ENCODE data around the gene TM9SF4. TPM values are rescaled to one million over a fixed set of nuclear protein-coding genes. Genes with fewer than 3 reads are reported as not detected.

Gene TM9SF4
- total and polyA plus RNA-seq, 2 of the 8 experiments (the other 6 are each of a cell fraction or from before 2014, with no cell fraction given) = 38.4 to 68.7 TPM

- H2BK5ac ChIP-seq (ENCODE audit: low read depth, low read length) = no peak overlapping the region
- H3K27me3 ChIP-seq (replicated peaks in 1 of 4; ENCODE audit: control insufficient read depth in 3 of 4, extremely low read depth in 1 of 4, insufficient read depth in 3 of 4, low read length in 3 of 4) = no peaks in the 10 kb centered on the region
- 73% methylated on average over 4 of the region's 4 CpGs; no CpG with 5 or more reads in 1 of the 2 experiments for WGBS, 2 experiments (ENCODE audit: extremely low coverage in 1 of 2, insufficient coverage in 1 of 2, insufficient read length in 1 of 2, insufficient replicate concordance in 2 of 2, low coverage in 1 of 2, low lambda C conversion rate in 2 of 2, missing lambda C conversion rate in 1 of 2)
- H2BK12ac ChIP-seq (ENCODE audit: low read depth, low read length) = no peak overlapping the region
- no peak overlapping the region for H4K8ac ChIP-seq (ENCODE audit: extremely low read depth, insufficient read depth, low read length)
- ChIA-PET CTCF (ENCODE audit: partially characterized antibody) (interaction anchor here (1.0 to 4.5 kb wide), 2 partner anchors 8 to 20 kb away, joined by 4 to 31 read pairs; no protein-coding TSS in a partner anchor), POLR2A (ENCODE audit: partially characterized antibody) (interaction anchor here (0.6 kb wide), 1 partner anchor 26 kb away, joined by 3 read pairs; no protein-coding TSS in a partner anchor)
- DNase-seq (ENCODE audit: low read depth in 1 of 2, low spot score in 2 of 2) (no peak), FAIRE-seq (no peak)
- no peak overlapping the region for H4K5ac ChIP-seq (ENCODE audit: insufficient read length, low read depth, low read length)
- no peak overlapping the region for H4K91ac ChIP-seq (replicated peaks; ENCODE audit: insufficient read length, low read length)
- H3K9me3 ChIP-seq (ENCODE audit: insufficient read depth in 2 of 2, low read depth in 1 of 2, low read length in 1 of 2) = no peaks in the 10 kb centered on the region
- no peaks in the 10 kb centered on the region for H3K23me2 ChIP-seq (ENCODE audit: low read depth, low read length)
- H3K79me1 ChIP-seq (ENCODE audit: low read depth, low read length) = no peaks in the 10 kb centered on the region
- H3K9ac ChIP-seq (replicated peaks in 1 of 4; ENCODE audit: extremely low read depth in 1 of 4, low read depth in 3 of 4, low read length in 3 of 4) = no peak overlapping the region
- no peaks in the 10 kb centered on the region for H4K20me1 ChIP-seq (replicated peaks in 1 of 2; ENCODE audit: control insufficient read depth in 1 of 2, insufficient read depth in 2 of 2, low read length in 2 of 2)
- no peak overlapping the region for H3K4me2 ChIP-seq (ENCODE audit: insufficient read depth in 1 of 2, low read depth in 2 of 2, low read length in 2 of 2)
- no peak overlapping the region for H2AFZ ChIP-seq (ENCODE audit: low read length)
- no peak overlapping the region for H3K18ac ChIP-seq (ENCODE audit: extremely low read depth, low read length)
- H3K4me3 ChIP-seq (ENCODE audit: extremely low read depth in 1 of 4, insufficient read depth in 2 of 4, low read depth in 3 of 4, low read length in 4 of 4) = no peak overlapping the region
- no peak overlapping the region for H3K56ac ChIP-seq (replicated peaks; ENCODE audit: insufficient read length, low read depth, low read length)
- no peak overlapping the region for H3K14ac ChIP-seq (ENCODE audit: insufficient read length)
- H3K27ac ChIP-seq (ENCODE audit: low read depth, low read length) = no peak overlapping the region
- H2BK20ac ChIP-seq (ENCODE audit: low read length) = no peak overlapping the region
- H2BK15ac ChIP-seq (ENCODE audit: low read length) = no peak overlapping the region
- H3K4me1 ChIP-seq (replicated peaks in 1 of 4; ENCODE audit: control insufficient read depth in 3 of 4, insufficient read depth in 4 of 4, low read length in 3 of 4) = peaks cover 0 to 3% (median 0%) of the 10 kb centered on the region in 4 experiments; a peak in 2 of 7 replicates
- no peak overlapping the region for H2BK120ac ChIP-seq (replicated peaks; ENCODE audit: low read depth, low read length)
- H2AK5ac ChIP-seq (ENCODE audit: low read depth, low read length) = no peak overlapping the region
- no peak overlapping the region for H3K4ac ChIP-seq (replicated peaks; ENCODE audit: insufficient read length, low read depth, low read length)
- H3K79me2 ChIP-seq (ENCODE audit: control insufficient read depth in 1 of 2, insufficient read depth in 2 of 2, low read length in 2 of 2) = no peaks in the 10 kb centered on the region
- no peak overlapping the region for H3K23ac ChIP-seq (ENCODE audit: insufficient read length)
- no peaks in the 10 kb centered on the region for H3K36me3 ChIP-seq (ENCODE audit: control insufficient read depth in 2 of 4, insufficient read depth in 4 of 4, low read length in 3 of 4)
- TF ChIP-seq RNF2 (IDR thresholded peaks at IDR 0.05; ENCODE audit: borderline replicate concordance, low read depth, low read length, missing control alignments, poor library complexity, severe bottlenecking) (no peak), ATF2 (IDR thresholded peaks at IDR 0.05; ENCODE audit: low read length) (no peak), KDM1A (IDR thresholded peaks at IDR 0.05; ENCODE audit: borderline replicate concordance, low read length) (no peak), SRF (IDR thresholded peaks at IDR 0.05; ENCODE audit: low read depth, low read length) (no peak), ASH2L (IDR thresholded peaks at IDR 0.05; ENCODE audit: low read length) (no peak), USF2 (IDR thresholded peaks at IDR 0.05; ENCODE audit: low read length) (no peak), SIX5 (IDR thresholded peaks at IDR 0.05; ENCODE audit: low read depth, low read length) (no peak), ZNF274 (IDR thresholded peaks at IDR 0.05; ENCODE audit: borderline replicate concordance, extremely low read depth, low read length) (no peak), CREB1 (IDR thresholded peaks at IDR 0.05) (no peak), PHF8 (conservative IDR thresholded peaks at IDR 0.05; ENCODE audit: low read depth, low read length) (no peak), HDAC6 (IDR thresholded peaks at IDR 0.05; ENCODE audit: low read depth, low read length) (no peak)
These were observed 38.8 kb upstream of the TM9SF4 start for GRCh38 chr20:32070690-32071213.

Data from H1 (cell line).